ENCODE results near the gene HMX3. TPM values are rescaled to one million over a fixed set of nuclear protein-coding genes. Genes with fewer than 3 reads are reported as not detected.

The HMX3 gene
- total and polyA plus RNA-seq, 8 donors, result 0.37 TPM; not detected in 7

- Histone ChIP-seq H3K27me3 (peaks cover 83 to 100% (median 100%) of the 10 kb centered on the region in 3 donors), H3K9me3 (peaks cover 0 to 4% (median 0%) of the 10 kb centered on the region in 4 donors), H3K4me3 (peak overlapping the region in 1 of 4 donors; percentile 13), H3K27ac (no peak overlapping the region), H3K4me1 (peaks cover 50 to 66% (median 63%) of the 10 kb centered on the region in 4 donors), H3K36me3 (no peaks in the 10 kb centered on the region)
- WGBS, 5 donors, result 3 to 11% (median 8%) methylated on average over 7 of the region's 7 CpGs
- intact Hi-C loops (cut with DNase I; ENCODE audit: low total_unique reads), result no loop called here
- no peak for DNase-seq
- TF ChIP-seq CTCF (IDR thresholded peaks at IDR 0.05), result no peak
Observed at GRCh38 chr10:123139165-123139520, 3.4 kb downstream of the HMX3 start.

- Histone ChIP-seq H3K36me3 (no peaks in the 10 kb centered on the region), H3K4me1 (peaks cover 45 to 65% (median 58%) of the 10 kb centered on the region in 4 donors), H3K27me3 (peaks cover 85 to 100% (median 100%) of the 10 kb centered on the region in 3 donors), H3K9me3 (peaks cover 0 to 4% (median 0%) of the 10 kb centered on the region in 4 donors), H3K4me3 (peak overlapping the region in 1 of 4 donors; percentile 13), H3K27ac (no peak overlapping the region)
- peak; percentile 58 to 83 for DNase-seq
- TF ChIP-seq POLR2A (IDR thresholded peaks at IDR 0.05) (no peak), POLR2AphosphoS5 (IDR thresholded peaks at IDR 0.05) (peak in 1 of 3 donors; percentile 15), CTCF (IDR thresholded peaks at IDR 0.05) (no peak), EP300 (IDR thresholded peaks at IDR 0.05) (no peak)
- intact Hi-C loops (cut with DNase I; ENCODE audit: low total_unique reads), result no loop called here
- WGBS, 5 donors, result 3 to 5% (median 4%) methylated on average over 24 to 32 of the region's 32 CpGs
Observed at GRCh38 chr10:123139521-123140163, 3.9 kb downstream of the HMX3 start.

- H3K9me3 ChIP-seq, result no peaks in the 10 kb centered on the region
- H3K4me3 ChIP-seq, result peak overlapping the region in 1 of 4 donors; percentile 13
- 3 to 5% (median 5%) methylated on average over 36 to 43 of the region's 43 CpGs for WGBS, 5 donors
- no peaks in the 10 kb centered on the region for H3K36me3 ChIP-seq
- H3K27me3 ChIP-seq, result peaks cover 85 to 100% (median 100%) of the 10 kb centered on the region in 3 donors
- TF ChIP-seq POLR2AphosphoS5 (IDR thresholded peaks at IDR 0.05) (no peak), POLR2A (IDR thresholded peaks at IDR 0.05) (no peak), EP300 (IDR thresholded peaks at IDR 0.05) (no peak), CTCF (IDR thresholded peaks at IDR 0.05) (no peak)
- no peak overlapping the region for H3K27ac ChIP-seq
- H3K4me1 ChIP-seq, result peaks cover 38 to 61% (median 51%) of the 10 kb centered on the region in 4 donors
- DNase-seq, result peak in 1 of 2 donors; percentile 37
- intact Hi-C loops (cut with DNase I; ENCODE audit: low total_unique reads), result no loop called here
Observed at GRCh38 chr10:123140164-123140982, 4.6 kb downstream of the HMX3 start.

GRCh38 chr10:123140983-123141390, 5.2 kb downstream of the HMX3 start:
- H3K27ac ChIP-seq, result no peak overlapping the region
- no peak overlapping the region for H3K4me3 ChIP-seq
- TF ChIP-seq EP300 (IDR thresholded peaks at IDR 0.05), result no peak
- TF ChIP-seq POLR2A (IDR thresholded peaks at IDR 0.05), result no peak
- TF ChIP-seq CTCF (IDR thresholded peaks at IDR 0.05), result no peak
- no peak for TF ChIP-seq POLR2AphosphoS5 (IDR thresholded peaks at IDR 0.05)
- WGBS, 5 donors, result 4 to 15% (median 7%) methylated on average over 6 of the region's 6 CpGs
- H3K36me3 ChIP-seq, result no peaks in the 10 kb centered on the region
- DNase-seq, result no peak
- peaks cover 32 to 61% (median 48%) of the 10 kb centered on the region in 4 donors for H3K4me1 ChIP-seq
- intact Hi-C loops (cut with DNase I; ENCODE audit: low total_unique reads), result no loop called here
- H3K9me3 ChIP-seq, result no peaks in the 10 kb centered on the region
- H3K27me3 ChIP-seq, result peaks cover 85 to 100% (median 100%) of the 10 kb centered on the region in 3 donors
